ENCODE results near the gene ADCK2.

- TF ChIP-seq POLR2A (IDR thresholded peaks at IDR 0.05; ENCODE audit: low read depth, low read length) (no peak), POLR2AphosphoS5 (IDR thresholded peaks at IDR 0.05; ENCODE audit: low read depth, low read length) (no peak), TAF1 (IDR thresholded peaks at IDR 0.05; ENCODE audit: low read depth, low read length) (no peak), SPI1 (IDR thresholded peaks at IDR 0.05; ENCODE audit: low read depth, low read length) (no peak)
These were observed 25.7 kb upstream of the ADCK2 start for GRCh38 chr7:140646931-140647647.

Measured in GM12891 (cell line).